ENCODE measurements around the gene HMCN2. TPM values are rescaled to one million over a fixed set of nuclear protein-coding genes. Genes with fewer than 3 reads are reported as not detected.

The HMCN2 gene
- total RNA-seq, 1 donor from 2014 or later, result 7.8 TPM

- Histone ChIP-seq H3K27ac (no peak overlapping the region), H3K27me3 (no peaks in the 10 kb centered on the region), H3K36me3 (no peaks in the 10 kb centered on the region), H3K9me3 (no peaks in the 10 kb centered on the region), H3K4me3 (no peak overlapping the region), H3K4me1 (no peaks in the 10 kb centered on the region)
- DNase-seq (no peak), ATAC-seq (no peak)
- intact Hi-C loops (cut with DNase I), result no loop called here
- no peak for TF ChIP-seq CTCF (IDR thresholded peaks at IDR 0.05)
Observed at GRCh38 chr9:130316430-130316829, 50.9 kb downstream of the HMCN2 start.

GRCh38 chr9:130319300-130319699 lies 53.7 kb downstream of the HMCN2 start:
- H3K27ac ChIP-seq, result no peak overlapping the region
- no peaks in the 10 kb centered on the region for H3K36me3 ChIP-seq
- no peaks in the 10 kb centered on the region for H3K4me1 ChIP-seq
- ATAC-seq (no peak), DNase-seq (no peak)
- no peak overlapping the region for H3K4me3 ChIP-seq
- intact Hi-C loops (cut with DNase I), result no loop called here
- no peaks in the 10 kb centered on the region for H3K27me3 ChIP-seq
- no peak for TF ChIP-seq CTCF (IDR thresholded peaks at IDR 0.05)
- H3K9me3 ChIP-seq, result no peaks in the 10 kb centered on the region

- DNase-seq (no peak), ATAC-seq (no peak)
- H3K9me3 ChIP-seq, result no peaks in the 10 kb centered on the region
- no peak overlapping the region for H3K27ac ChIP-seq
- H3K27me3 ChIP-seq, result peaks cover 7% of the 10 kb centered on the region
- no peak for TF ChIP-seq CTCF (IDR thresholded peaks at IDR 0.05)
- H3K4me1 ChIP-seq, result no peaks in the 10 kb centered on the region
- H3K36me3 ChIP-seq, result no peaks in the 10 kb centered on the region
- H3K4me3 ChIP-seq, result no peak overlapping the region
- intact Hi-C loops (cut with DNase I), result no loop called here
Observed at GRCh38 chr9:130319944-130320712, 54.6 kb downstream of the HMCN2 start.

- DNase-seq (peak; percentile 69), ATAC-seq (peak; percentile 54)
- no peak overlapping the region for H3K4me3 ChIP-seq
- H3K36me3 ChIP-seq, result no peaks in the 10 kb centered on the region
- peak; percentile 35 for TF ChIP-seq CTCF (IDR thresholded peaks at IDR 0.05)
- no peak overlapping the region for H3K27ac ChIP-seq
- H3K4me1 ChIP-seq, result no peaks in the 10 kb centered on the region
- H3K27me3 ChIP-seq, result peaks cover 13% of the 10 kb centered on the region
- H3K9me3 ChIP-seq, result no peaks in the 10 kb centered on the region
- intact Hi-C loops (cut with DNase I), result no loop called here
Observed at GRCh38 chr9:130320723-130321481, 55.3 kb downstream of the HMCN2 start.

- DNase-seq (no peak), ATAC-seq (no peak)
- Histone ChIP-seq H3K4me1 (no peaks in the 10 kb centered on the region), H3K9me3 (no peaks in the 10 kb centered on the region), H3K36me3 (no peaks in the 10 kb centered on the region), H3K4me3 (no peak overlapping the region), H3K27me3 (peaks cover 20% of the 10 kb centered on the region), H3K27ac (no peak overlapping the region)
- TF ChIP-seq CTCF (IDR thresholded peaks at IDR 0.05), result no peak
- intact Hi-C loops (cut with DNase I), result no loop called here
Observed at GRCh38 chr9:130321539-130321938, 56.0 kb downstream of the HMCN2 start.
